ENCODE data around the gene LITAFD. TPM values are rescaled to one million over a fixed set of nuclear protein-coding genes. Genes with fewer than 3 reads are reported as not detected.

LITAFD gene
- total and polyA plus RNA-seq, 2 of the 4 experiments (the other 2 are of a cell fraction): not detected

DNA sequence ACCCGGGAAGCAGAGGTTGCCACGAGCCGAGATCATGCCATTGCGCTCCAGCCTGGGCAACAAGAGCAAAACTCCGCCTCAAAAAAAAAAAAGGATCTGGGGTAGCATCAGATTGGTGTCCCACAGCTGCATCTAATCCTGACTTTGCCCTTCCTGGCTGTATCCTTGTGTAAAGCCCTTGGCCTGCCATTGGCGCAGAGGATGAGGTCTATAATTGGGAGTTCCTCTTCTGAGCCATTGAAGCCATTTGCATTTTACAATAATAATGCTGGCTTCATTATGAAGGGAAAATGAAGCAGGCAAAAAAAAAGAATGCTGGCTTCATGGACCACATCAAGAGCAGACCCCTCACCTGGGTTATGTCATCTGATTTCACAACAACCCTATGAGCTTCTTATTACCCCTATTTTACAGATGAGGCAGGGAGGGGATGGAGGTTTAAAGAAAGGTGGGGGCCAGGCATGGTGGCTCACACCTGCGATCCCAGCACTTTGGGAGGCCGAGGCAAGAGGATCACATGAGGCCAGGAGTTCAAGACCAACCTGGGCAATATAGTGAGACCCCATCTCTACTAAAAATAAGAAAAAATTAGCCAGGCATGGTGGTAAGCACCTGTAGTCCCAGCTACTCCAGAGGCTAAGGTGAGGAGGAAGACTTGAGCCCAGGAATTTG, 1.2 kb upstream of the LITAFD start:
- DNase-seq: no peak
- Histone ChIP-seq H3K23ac (ENCODE audit: low read depth, low read length) (no peak overlapping the region), H3K27ac (ENCODE audit: insufficient read depth, low read length) (no peak overlapping the region), H3K27me3 (ENCODE audit: control insufficient read depth, insufficient read depth, low read length) (no peaks in the 10 kb centered on the region), H3K9me3 (ENCODE audit: control insufficient read depth, insufficient read depth, low read length) (no peaks in the 10 kb centered on the region), H4K8ac (ENCODE audit: low read depth in 2 of 2, low read length in 2 of 2) (no peak overlapping the region), H2BK20ac (ENCODE audit: low read depth, low read length) (no peak overlapping the region), H2AK9ac (replicated peaks; ENCODE audit: low read depth, low read length, poor library complexity) (no peak overlapping the region), H2AFZ (replicated peaks; ENCODE audit: low read length, poor library complexity) (no peak overlapping the region), H3K4me1 (ENCODE audit: control insufficient read depth, insufficient read depth, low read length) (peaks cover 32% of the 10 kb centered on the region), H3K14ac (replicated peaks; ENCODE audit: low read depth, low read length) (no peak overlapping the region), H2BK15ac (ENCODE audit: low read depth, low read length) (no peak overlapping the region), H2AK5ac (ENCODE audit: low read depth, low read length) (no peak overlapping the region), H3K4me2 (ENCODE audit: low read depth, low read length) (no peak overlapping the region), H2BK120ac (ENCODE audit: low read depth, low read length) (no peak overlapping the region), H3K9me1 (ENCODE audit: insufficient read depth, low read length) (peaks cover 21% of the 10 kb centered on the region), H3K79me1 (ENCODE audit: low read depth in 1 of 2, low read length in 2 of 2) (peaks cover 0 to 18% of the 10 kb centered on the region in 2 experiments; a peak in 2 of 4 replicates), H2BK5ac (ENCODE audit: low read depth, low read length, poor library complexity, severe bottlenecking) (no peak overlapping the region), H4K91ac (ENCODE audit: insufficient read depth, low read depth, low read length) (no peak overlapping the region), H3K4me3 (ENCODE audit: insufficient read depth, low read depth, low read length) (no peak overlapping the region), H3K36me3 (ENCODE audit: control insufficient read depth, insufficient read depth, low read length) (no peaks in the 10 kb centered on the region), H3K4ac (ENCODE audit: low read depth, low read length) (no peak overlapping the region), H3K56ac (ENCODE audit: extremely low read depth, insufficient read depth, low read length) (no peak overlapping the region), H4K20me1 (ENCODE audit: insufficient read depth, low read length) (peaks cover 14% of the 10 kb centered on the region), H3K18ac (ENCODE audit: low read depth, low read length) (no peak overlapping the region), H3K9ac (ENCODE audit: low read depth, low read length) (no peak overlapping the region), H4K5ac (ENCODE audit: low read depth, low read length) (no peak overlapping the region)
- in situ Hi-C loops (cut with MboI; ENCODE audit: low sequenced_read_pairs) (loop anchor here (5.0 kb wide), 2 partner anchors 224 to 314 kb away; no protein-coding TSS in a partner anchor), intact Hi-C loops (cut with micrococcal nuclease) (loop anchor here (1.0 to 10.0 kb wide), 4 partner anchors 64 to 314 kb away; partner anchors contain the start of genes PMM2 and TMEM186), dilution Hi-C loops (cut with HindIII; ENCODE audit: low sequenced_read_pairs, unreplicated experiment) (no loop called here)
- TF ChIP-seq BHLHE40 (IDR thresholded peaks at IDR 0.05; ENCODE audit: low read depth, low read length) (no peak), CEBPB (IDR thresholded peaks at IDR 0.05; ENCODE audit: low read depth, low read length) (0 out of 2 replicates have a peak, but pooled peaks have one; percentile 11)
- 100% methylated on average over 4 of the region's 8 CpGs; no CpG with 5 or more reads in 1 of the 2 experiments for WGBS, 2 experiments (ENCODE audit: extremely low coverage in 2 of 2, insufficient read length in 1 of 2)
- ChIA-PET CTCF (interaction anchor here (0.7 to 1.6 kb wide), 4 partner anchors 11 to 59 kb away, joined by 3 to 6 read pairs (median 4); no protein-coding TSS in a partner anchor), POLR2A (ENCODE audit: unreplicated experiment) (interaction anchor here (0.6 kb wide), 1 partner anchor 220 kb away, joined by 6 read pairs; no protein-coding TSS in a partner anchor)
- no TSS peak for BruUV-seq (replicated peaks)
- ATAC-seq (ENCODE audit: low read depth): no peak
